Epithelial cell of proximal tubule (primary cell): ENCODE data around the gene MYH7B. TPM values are rescaled to one million over a fixed set of nuclear protein-coding genes. Genes with fewer than 3 reads are reported as not detected.

Experiments used
- DNase-seq: peaks from one replicate; pipeline ENCODE4 v3.0.0-alpha.2; 2011; ENCODE audit warnings: low read depth
- H3K4me3 ChIP-seq: 2 replicates; pipeline ENCODE4 v1.5.1; 2011; ENCODE audit warnings: low read depth, mild to moderate bottlenecking, low read length
- total RNA-seq: library from RNA; depleted of rRNA; stranded (reverse); fragments of >200 nt; gene quantifications from 2 replicates; pipeline ENCODE4 v1.2.3, GENCODE V29; 2015
- TF ChIP-seq, protein P1 (sequence below): conservative IDR thresholded peaks from 2 replicates; pipeline ENCODE4 v1.5.1; 2012; ENCODE audit warnings: low read depth, mild to moderate bottlenecking, low read length

Gene MYH7B
- total RNA-seq, 1 donor from 2014 or later = not detected

DNA sequence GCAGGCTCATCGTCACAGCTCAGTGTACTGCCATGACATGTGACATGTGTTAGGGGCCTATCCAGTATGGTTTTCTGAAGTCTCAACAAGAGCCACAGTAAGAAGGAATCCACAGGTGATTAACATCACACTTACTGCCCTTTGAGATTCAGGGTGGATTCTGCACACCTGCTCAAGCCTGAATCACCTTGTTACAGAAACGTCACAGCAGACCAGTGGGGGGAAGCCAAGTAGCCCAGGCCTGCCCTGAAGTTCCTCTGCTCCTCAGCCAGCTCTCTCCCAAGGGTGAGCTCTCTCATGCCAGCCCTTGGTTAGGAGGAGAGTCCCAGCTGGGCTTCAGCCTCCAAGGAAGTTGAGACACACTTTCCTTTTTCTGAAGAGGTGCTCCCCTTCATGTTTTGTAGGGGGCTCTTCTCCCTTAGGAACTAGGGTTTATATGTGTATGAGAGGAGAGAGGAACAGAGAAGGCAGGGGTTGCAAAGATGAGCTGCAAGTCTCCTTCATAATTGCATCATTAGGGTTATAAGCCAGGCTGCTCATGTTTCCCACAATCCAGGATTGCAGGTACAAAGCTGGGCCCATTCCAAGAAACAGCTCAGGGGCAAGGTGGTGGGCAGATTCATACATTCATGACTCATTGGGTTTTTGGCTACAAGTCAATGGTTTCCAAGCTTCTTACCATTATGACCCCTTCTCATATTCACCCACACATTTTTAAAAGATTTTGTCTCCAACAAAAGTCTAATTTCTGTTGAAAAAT is 11.7 kb upstream of the MYH7B start:
- no peak overlapping the region for H3K4me3 ChIP-seq
- TF ChIP-seq, protein P1, sequence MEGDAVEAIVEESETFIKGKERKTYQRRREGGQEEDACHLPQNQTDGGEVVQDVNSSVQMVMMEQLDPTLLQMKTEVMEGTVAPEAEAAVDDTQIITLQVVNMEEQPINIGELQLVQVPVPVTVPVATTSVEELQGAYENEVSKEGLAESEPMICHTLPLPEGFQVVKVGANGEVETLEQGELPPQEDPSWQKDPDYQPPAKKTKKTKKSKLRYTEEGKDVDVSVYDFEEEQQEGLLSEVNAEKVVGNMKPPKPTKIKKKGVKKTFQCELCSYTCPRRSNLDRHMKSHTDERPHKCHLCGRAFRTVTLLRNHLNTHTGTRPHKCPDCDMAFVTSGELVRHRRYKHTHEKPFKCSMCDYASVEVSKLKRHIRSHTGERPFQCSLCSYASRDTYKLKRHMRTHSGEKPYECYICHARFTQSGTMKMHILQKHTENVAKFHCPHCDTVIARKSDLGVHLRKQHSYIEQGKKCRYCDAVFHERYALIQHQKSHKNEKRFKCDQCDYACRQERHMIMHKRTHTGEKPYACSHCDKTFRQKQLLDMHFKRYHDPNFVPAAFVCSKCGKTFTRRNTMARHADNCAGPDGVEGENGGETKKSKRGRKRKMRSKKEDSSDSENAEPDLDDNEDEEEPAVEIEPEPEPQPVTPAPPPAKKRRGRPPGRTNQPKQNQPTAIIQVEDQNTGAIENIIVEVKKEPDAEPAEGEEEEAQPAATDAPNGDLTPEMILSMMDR = no peak
- DNase-seq = no peak

DNA sequence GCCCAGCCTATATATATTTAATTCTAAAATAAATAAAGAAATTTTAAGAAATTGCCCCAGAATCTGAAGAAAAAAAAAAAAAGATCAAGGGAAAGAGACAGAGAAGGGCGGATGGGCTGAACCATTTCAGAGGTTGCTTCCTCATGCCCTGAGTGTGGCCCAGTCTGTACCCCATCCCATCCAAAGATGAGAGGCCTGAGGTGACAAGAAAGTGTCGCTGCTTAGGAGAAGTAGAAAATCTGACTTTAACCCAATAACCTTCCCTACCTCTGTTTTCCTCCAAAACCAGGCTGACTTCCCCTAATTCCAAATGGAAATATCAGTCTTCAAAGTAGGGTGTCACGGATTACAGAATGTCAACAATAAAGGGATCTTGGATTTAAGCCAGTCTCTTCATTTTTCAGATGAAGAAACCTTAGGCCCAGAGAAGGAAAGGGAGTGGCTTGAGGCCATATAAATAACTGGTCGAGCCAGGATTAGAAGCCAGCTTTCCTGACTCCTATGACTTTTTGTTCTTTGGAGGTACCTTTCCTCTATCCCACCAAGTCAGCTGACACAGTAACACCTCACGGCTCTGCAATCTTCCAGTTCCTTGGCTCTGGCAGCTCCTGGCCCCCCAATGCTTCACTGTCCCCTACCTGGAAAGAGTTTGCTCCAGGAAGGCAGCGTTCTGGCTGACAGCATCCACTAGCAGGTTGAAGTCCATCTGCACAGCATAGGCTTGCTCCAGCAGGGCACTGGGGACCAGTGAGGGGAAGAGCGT is 10.2 kb upstream of the MYH7B start:
- TF ChIP-seq, protein P1 = no peak
- no peak for DNase-seq
- H3K4me3 ChIP-seq = no peak overlapping the region

DNA sequence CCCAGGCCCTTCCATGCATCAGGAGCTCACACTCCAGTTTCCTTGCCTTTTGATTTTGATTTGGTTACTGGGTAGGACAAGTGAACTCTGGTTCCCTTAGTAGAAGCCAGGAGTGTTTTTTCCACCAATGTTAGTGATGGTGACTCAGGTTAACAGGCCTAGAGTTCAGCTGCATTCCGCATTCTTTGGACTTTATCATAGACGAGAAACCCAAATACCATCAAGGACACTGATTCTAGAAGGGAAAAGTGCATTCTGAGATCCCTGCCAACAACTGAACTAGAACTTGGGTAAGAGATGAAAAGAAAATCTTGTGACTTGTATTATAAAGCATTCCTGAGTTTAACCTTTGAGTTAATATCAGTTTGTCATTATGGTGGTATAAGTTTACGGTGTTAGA is 9.0 kb upstream of the MYH7B start:
- TF ChIP-seq, protein P1 = no peak
- H3K4me3 ChIP-seq = no peak overlapping the region
- DNase-seq = peak; percentile 93

DNA sequence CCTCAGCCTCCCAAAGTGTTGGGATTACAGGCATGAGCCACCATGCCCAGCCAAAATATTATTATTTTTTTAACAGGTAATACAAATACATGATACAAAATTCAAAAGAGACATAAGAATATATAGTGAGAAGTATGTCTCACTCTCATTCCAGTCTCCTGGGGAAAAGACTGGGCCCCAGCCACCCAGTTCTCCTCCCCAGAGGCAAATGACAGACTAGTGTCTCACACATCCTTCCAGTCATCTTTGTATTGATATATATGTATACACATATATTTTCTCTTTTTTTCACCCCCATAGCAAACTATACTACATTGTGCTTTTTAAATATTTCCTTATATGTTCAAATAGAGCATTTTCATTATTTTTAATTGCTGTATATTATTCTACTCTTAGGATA is 8.3 kb upstream of the MYH7B start:
- TF ChIP-seq, protein P1 = no peak
- H3K4me3 ChIP-seq = no peak overlapping the region
- no peak for DNase-seq

DNA sequence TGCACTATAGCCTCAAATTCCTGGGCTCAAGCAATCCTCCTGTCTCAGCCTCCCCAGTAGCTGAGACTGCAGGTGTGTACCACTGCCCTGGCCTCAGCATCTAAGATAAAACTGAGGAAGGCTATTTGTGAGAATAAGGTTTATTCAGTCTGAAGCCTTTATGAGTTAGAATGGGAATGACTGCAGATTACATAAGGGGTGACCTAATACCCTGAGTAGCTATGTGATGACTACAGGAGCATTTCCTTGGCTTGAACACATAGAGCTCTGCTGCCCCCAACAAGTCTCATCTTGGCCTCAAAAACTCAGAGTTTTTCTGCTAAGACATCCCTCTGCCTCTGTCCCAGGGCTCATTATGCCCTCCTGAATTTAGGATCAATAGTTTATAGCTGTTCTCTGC is 7.6 kb upstream of the MYH7B start:
- no peak overlapping the region for H3K4me3 ChIP-seq
- TF ChIP-seq, protein P1 = peak; percentile 41
- peak; percentile 71 for DNase-seq

DNA sequence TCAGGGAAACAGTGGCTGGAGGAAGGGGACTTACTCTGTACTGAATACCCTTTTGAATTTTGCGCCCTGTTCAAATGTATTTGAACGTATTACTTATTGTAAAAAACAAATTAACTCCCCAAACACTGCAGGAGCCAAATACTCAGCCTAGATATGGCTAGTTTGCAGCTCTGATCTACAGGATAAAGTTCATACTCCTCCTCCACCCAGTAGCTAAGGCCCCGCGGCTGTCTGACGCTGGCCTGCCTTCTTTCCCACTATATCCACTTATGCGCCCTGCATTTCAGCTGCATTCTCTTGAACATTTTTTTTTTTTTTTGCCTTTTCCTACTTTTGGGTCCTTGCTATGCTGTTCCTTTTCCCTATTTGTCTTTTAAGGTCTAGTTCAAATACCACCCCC is 6.5 kb upstream of the MYH7B start:
- TF ChIP-seq, protein P1 = no peak
- no peak for DNase-seq
- H3K4me3 ChIP-seq = no peak overlapping the region

DNA sequence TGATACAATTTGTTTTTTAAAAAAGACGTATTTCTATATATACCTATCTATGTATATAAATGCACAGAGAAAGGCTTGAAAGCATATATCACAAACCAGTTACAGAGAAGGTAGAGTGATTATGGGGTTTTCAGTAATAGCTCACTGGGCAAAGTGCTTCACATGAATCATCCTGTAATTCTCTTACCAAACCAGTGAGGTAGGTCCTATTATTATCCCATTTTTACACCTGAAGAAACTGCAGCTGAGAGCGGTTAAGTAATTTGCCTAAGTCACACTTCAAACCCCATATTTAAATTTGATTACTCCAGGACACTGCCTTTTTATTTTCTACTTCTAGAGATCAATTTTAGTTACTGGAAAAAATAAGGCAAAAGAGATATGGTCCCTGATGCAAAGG is 4.4 kb upstream of the MYH7B start:
- no peak for DNase-seq
- H3K4me3 ChIP-seq = no peak overlapping the region
- TF ChIP-seq, protein P1 = no peak
